ENCODE results near the gene DHRS7B. TPM values are rescaled to one million over a fixed set of nuclear protein-coding genes. Genes with fewer than 3 reads are reported as not detected.

Gene DHRS7B
- total and polyA plus RNA-seq, 9 donors: 17.4 to 33.7 (median 20.2) TPM

Other genes starting within 250 kb of the DHRS7B start
- 139 TPM for gene USP22, start 84.0 kb upstream of the DHRS7B start, total RNA-seq
- 100 to 1,000 TPM; 126 to 177 (median 152) TPM for gene USP22, start 84.0 kb upstream of the DHRS7B start, polyA plus RNA-seq (ENCODE audit: insufficient read depth in 1 of 8, insufficient read length in 8 of 8, low replicate concordance in 1 of 8)
- 20.3 TPM for gene TMEM11, start 87.2 kb downstream of the DHRS7B start, total RNA-seq
- 10 to 100 TPM; 22.5 to 32.6 (median 28.5) TPM for gene TMEM11, start 87.2 kb downstream of the DHRS7B start, polyA plus RNA-seq (ENCODE audit: insufficient read depth in 1 of 8, insufficient read length in 8 of 8, low replicate concordance in 1 of 8)
- 8.7 TPM for gene NATD1, start 126.4 kb downstream of the DHRS7B start, total RNA-seq
- 10 to 100 TPM in 6 of 8 donors, 1 to 10 TPM in 2; 9.2 to 17.2 (median 16.2) TPM for gene NATD1, start 126.4 kb downstream of the DHRS7B start, polyA plus RNA-seq (ENCODE audit: insufficient read depth in 1 of 8, insufficient read length in 8 of 8, low replicate concordance in 1 of 8)
- 10.9 TPM for gene MAP2K3, start 157.7 kb downstream of the DHRS7B start, total RNA-seq
- gene MAP2K3, start 157.7 kb downstream of the DHRS7B start, polyA plus RNA-seq (ENCODE audit: insufficient read depth in 1 of 8, insufficient read length in 8 of 8, low replicate concordance in 1 of 8): 10 to 100 TPM; 19.1 to 35.3 (median 25.2) TPM
- gene KCNJ12, start 249.4 kb downstream of the DHRS7B start, total RNA-seq: 9.1 TPM
- 10 to 100 TPM in 4 of 8 donors, 1 to 10 TPM in 4; 5.7 to 12.2 (median 9.8) TPM for gene KCNJ12, start 249.4 kb downstream of the DHRS7B start, polyA plus RNA-seq (ENCODE audit: insufficient read depth in 1 of 8, insufficient read length in 8 of 8, low replicate concordance in 1 of 8)